Measurements from ENCODE around the gene MPC1L.
"Not testable (repeated sequence)": the region's sequence is repeated elsewhere in the genome, so short reads cannot be mapped to it uniquely, and the experiment has no call there.

Gene MPC1L

GRCh38 chrX:40623139-40623536, at the start of gene MPC1L:
TSS of gene MPC1L (plus strand) at chrX:40623428. CDS start at chrX:40623566, 138 bp downstream.
- DNase-seq (ENCODE audit: low read depth), result no peak

- no peak for DNase-seq (ENCODE audit: low read depth)
These were observed 49.5 kb upstream of the MPC1L start for GRCh38 chrX:40573763-40574162.

- not testable (repeated sequence) for DNase-seq (ENCODE audit: low read depth)
These were observed 47.8 kb upstream of the MPC1L start for GRCh38 chrX:40575411-40575810.

GRCh38 chrX:40576291-40576690, 46.9 kb upstream of the MPC1L start:
- no peak for DNase-seq (ENCODE audit: low read depth)

- no peak for DNase-seq (ENCODE audit: low read depth)
These were observed 45.1 kb upstream of the MPC1L start for GRCh38 chrX:40578039-40578695.

- DNase-seq (ENCODE audit: low read depth), result no peak
These were observed 44.1 kb upstream of the MPC1L start for GRCh38 chrX:40579141-40579540.

GRCh38 chrX:40579900-40580536, 43.2 kb upstream of the MPC1L start:
- DNase-seq (ENCODE audit: low read depth), result no peak

- peak; percentile 68 for DNase-seq (ENCODE audit: low read depth)
These were observed 42.5 kb upstream of the MPC1L start, which contains the start of gene ATP6AP2 for GRCh38 chrX:40580537-40581335. TSS of gene ATP6AP2 (plus strand) at chrX:40580970. CDS start at chrX:40581066, 96 bp downstream.

GRCh38 chrX:40581336-40581920, 41.8 kb upstream of the MPC1L start:
- peak; percentile 44 for DNase-seq (ENCODE audit: low read depth)

- DNase-seq (ENCODE audit: low read depth), result not testable (repeated sequence)
These were observed 41.0 kb upstream of the MPC1L start for GRCh38 chrX:40582178-40582577.

- DNase-seq (ENCODE audit: low read depth), result no peak
These were observed 40.4 kb upstream of the MPC1L start for GRCh38 chrX:40582811-40583210.

GRCh38 chrX:40587623-40588022, 35.6 kb upstream of the MPC1L start:
- not testable (repeated sequence) for DNase-seq (ENCODE audit: low read depth)

- DNase-seq (ENCODE audit: low read depth), result not testable (repeated sequence)
These were observed 33.5 kb upstream of the MPC1L start for GRCh38 chrX:40589616-40590321.

GRCh38 chrX:40603446-40603845, 19.8 kb upstream of the MPC1L start:
- DNase-seq (ENCODE audit: low read depth), result no peak

- DNase-seq (ENCODE audit: low read depth), result no peak
These were observed 15.8 kb upstream of the MPC1L start for GRCh38 chrX:40607381-40607780.

- DNase-seq (ENCODE audit: low read depth), result no peak
These were observed 10.7 kb upstream of the MPC1L start for GRCh38 chrX:40612511-40612910.

GRCh38 chrX:40615976-40616375, 7.3 kb upstream of the MPC1L start:
- DNase-seq (ENCODE audit: low read depth), result no peak

GRCh38 chrX:40617566-40617965, 5.7 kb upstream of the MPC1L start:
- no peak for DNase-seq (ENCODE audit: low read depth)

- DNase-seq (ENCODE audit: low read depth), result no peak
These were observed 619 bp upstream of the MPC1L start for GRCh38 chrX:40622479-40623138.

GRCh38 chrX:40623665-40624064, 437 bp downstream of the MPC1L start:
- DNase-seq (ENCODE audit: low read depth), result no peak

GRCh38 chrX:40625294-40625693, 2.1 kb downstream of the MPC1L start:
- no peak for DNase-seq (ENCODE audit: low read depth)
